ENCODE results near the gene SLCO2A1.

Gene SLCO2A1

GRCh38 chr3:133888726-133889340 is 140.9 kb downstream of the SLCO2A1 start:
- no peak for DNase-seq (ENCODE audit: insufficient read length, low spot score)
- no peak for FAIRE-seq

- FAIRE-seq, result no peak
- DNase-seq (ENCODE audit: insufficient read length, low spot score), result no peak
These were observed 141.7 kb downstream of the SLCO2A1 start for GRCh38 chr3:133887803-133888703.

- DNase-seq (ENCODE audit: insufficient read length, low spot score), result no peak
- FAIRE-seq, result no peak
These were observed 142.5 kb downstream of the SLCO2A1 start for GRCh38 chr3:133887074-133887802.

GRCh38 chr3:133886031-133886722 is 143.5 kb downstream of the SLCO2A1 start:
- DNase-seq (ENCODE audit: insufficient read length, low spot score), result no peak
- no peak for FAIRE-seq

GRCh38 chr3:133884887-133885711 is 144.6 kb downstream of the SLCO2A1 start:
- DNase-seq (ENCODE audit: insufficient read length, low spot score) (no peak), FAIRE-seq (no peak)

- FAIRE-seq (no peak), DNase-seq (ENCODE audit: insufficient read length, low spot score) (no peak)
These were observed 145.5 kb downstream of the SLCO2A1 start for GRCh38 chr3:133884054-133884886.

- no peak for DNase-seq (ENCODE audit: insufficient read length, low spot score)
- no peak for FAIRE-seq
These were observed 146.1 kb downstream of the SLCO2A1 start for GRCh38 chr3:133883641-133884040.

- FAIRE-seq, result no peak
- no peak for DNase-seq (ENCODE audit: insufficient read length, low spot score)
These were observed 146.6 kb downstream of the SLCO2A1 start for GRCh38 chr3:133882986-133883586.

- DNase-seq (ENCODE audit: insufficient read length, low spot score) (no peak), FAIRE-seq (no peak)
These were observed 147.5 kb downstream of the SLCO2A1 start for GRCh38 chr3:133881939-133882825.

- FAIRE-seq, result no peak
- DNase-seq (ENCODE audit: insufficient read length, low spot score), result no peak
These were observed 148.2 kb downstream of the SLCO2A1 start for GRCh38 chr3:133881492-133881891.

- DNase-seq (ENCODE audit: insufficient read length, low spot score) (no peak), FAIRE-seq (no peak)
These were observed 148.8 kb downstream of the SLCO2A1 start for GRCh38 chr3:133880886-133881455.

GRCh38 chr3:133880287-133880686 is 149.4 kb downstream of the SLCO2A1 start:
- no peak for DNase-seq (ENCODE audit: insufficient read length, low spot score)
- no peak for FAIRE-seq

- DNase-seq (ENCODE audit: insufficient read length, low spot score) (no peak), FAIRE-seq (no peak)
These were observed 151.2 kb downstream of the SLCO2A1 start for GRCh38 chr3:133878518-133878917.

Data from HTR-8/SVneo (cell line).